ENCODE data around the gene DNAI7. TPM values are rescaled to one million over a fixed set of nuclear protein-coding genes. Genes with fewer than 3 reads are reported as not detected.

The DNAI7 gene
- total and polyA plus RNA-seq, 2 donors, result 0.42 to 1.1 TPM

- Histone ChIP-seq H3K27ac (ENCODE audit: low read depth in 1 of 2, low read length in 1 of 2) (no peak overlapping the region), H3K9me3 (ENCODE audit: control insufficient read depth in 2 of 2, insufficient read depth in 1 of 2, low read length in 1 of 2) (no peaks in the 10 kb centered on the region), H3K36me3 (ENCODE audit: control insufficient read depth in 2 of 2, insufficient read depth in 2 of 2, low read length in 1 of 2) (peaks cover 7 to 20% of the 10 kb centered on the region in 2 donors), H3K4me3 (ENCODE audit: low read length in 2 of 2) (no peak overlapping the region), H3K4me1 (ENCODE audit: control insufficient read depth in 2 of 2, insufficient read depth in 2 of 2, low read length in 2 of 2) (no peaks in the 10 kb centered on the region), H3K27me3 (ENCODE audit: control insufficient read depth in 2 of 2, insufficient read depth in 1 of 2, low read length in 1 of 2) (no peaks in the 10 kb centered on the region)
- no peak for DNase-seq (ENCODE audit: low read depth in 6 of 9, low spot score in 9 of 9)
- 98% methylated on average over 1 of the region's 1 CpG for WGBS
These were observed 13.6 kb upstream of the DNAI7 start for GRCh38 chr12:25208554-25208953.

GRCh38 chr12:25207846-25208245 lies 12.9 kb upstream of the DNAI7 start:
- no peak for DNase-seq (ENCODE audit: low read depth in 6 of 9, low spot score in 9 of 9)
- Histone ChIP-seq H3K27me3 (ENCODE audit: control insufficient read depth in 2 of 2, insufficient read depth in 1 of 2, low read length in 1 of 2) (no peaks in the 10 kb centered on the region), H3K9me3 (ENCODE audit: control insufficient read depth in 2 of 2, insufficient read depth in 1 of 2, low read length in 1 of 2) (no peaks in the 10 kb centered on the region), H3K36me3 (ENCODE audit: control insufficient read depth in 2 of 2, insufficient read depth in 2 of 2, low read length in 1 of 2) (peaks cover 7 to 26% of the 10 kb centered on the region in 2 donors), H3K4me1 (ENCODE audit: control insufficient read depth in 2 of 2, insufficient read depth in 2 of 2, low read length in 2 of 2) (no peaks in the 10 kb centered on the region), H3K27ac (ENCODE audit: low read depth in 1 of 2, low read length in 1 of 2) (no peak overlapping the region), H3K4me3 (ENCODE audit: low read length in 2 of 2) (no peak overlapping the region)
- WGBS, result 94% methylated on average over 1 of the region's 1 CpG

- 98% methylated on average over 6 of the region's 6 CpGs for WGBS
- H3K4me3 ChIP-seq (ENCODE audit: low read length in 2 of 2), result no peak overlapping the region
- no peak overlapping the region for H3K27ac ChIP-seq (ENCODE audit: low read depth in 1 of 2, low read length in 1 of 2)
- no peaks in the 10 kb centered on the region for H3K9me3 ChIP-seq (ENCODE audit: control insufficient read depth in 2 of 2, insufficient read depth in 1 of 2, low read length in 1 of 2)
- H3K27me3 ChIP-seq (ENCODE audit: control insufficient read depth in 2 of 2, insufficient read depth in 1 of 2, low read length in 1 of 2), result no peaks in the 10 kb centered on the region
- DNase-seq (ENCODE audit: low read depth in 6 of 9, low spot score in 9 of 9), result no peak
- peaks cover 7 to 26% of the 10 kb centered on the region in 2 donors for H3K36me3 ChIP-seq (ENCODE audit: control insufficient read depth in 2 of 2, insufficient read depth in 2 of 2, low read length in 1 of 2)
- no peaks in the 10 kb centered on the region for H3K4me1 ChIP-seq (ENCODE audit: control insufficient read depth in 2 of 2, insufficient read depth in 2 of 2, low read length in 2 of 2)
These were observed 12.5 kb upstream of the DNAI7 start for GRCh38 chr12:25207411-25207810.

- Histone ChIP-seq H3K27me3 (ENCODE audit: control insufficient read depth in 2 of 2, insufficient read depth in 1 of 2, low read length in 1 of 2) (no peaks in the 10 kb centered on the region), H3K4me3 (ENCODE audit: low read length in 2 of 2) (no peak overlapping the region), H3K36me3 (ENCODE audit: control insufficient read depth in 2 of 2, insufficient read depth in 2 of 2, low read length in 1 of 2) (peaks cover 7 to 17% of the 10 kb centered on the region in 2 donors), H3K4me1 (ENCODE audit: control insufficient read depth in 2 of 2, insufficient read depth in 2 of 2, low read length in 2 of 2) (no peaks in the 10 kb centered on the region), H3K27ac (ENCODE audit: low read depth in 1 of 2, low read length in 1 of 2) (no peak overlapping the region), H3K9me3 (ENCODE audit: control insufficient read depth in 2 of 2, insufficient read depth in 1 of 2, low read length in 1 of 2) (no peaks in the 10 kb centered on the region)
- DNase-seq (ENCODE audit: low read depth in 6 of 9, low spot score in 9 of 9), result no peak
- WGBS, result 96% methylated on average over 2 of the region's 2 CpGs
These were observed 7.2 kb upstream of the DNAI7 start for GRCh38 chr12:25202137-25202536.

- no peak for DNase-seq (ENCODE audit: low read depth in 6 of 9, low spot score in 9 of 9)
- no peak overlapping the region for H3K27ac ChIP-seq (ENCODE audit: low read depth in 1 of 2, low read length in 1 of 2)
- WGBS, result 100% methylated on average over 1 of the region's 1 CpG
- H3K36me3 ChIP-seq (ENCODE audit: control insufficient read depth in 2 of 2, insufficient read depth in 2 of 2, low read length in 1 of 2), result peaks cover 4 to 12% of the 10 kb centered on the region in 2 donors
- H3K4me1 ChIP-seq (ENCODE audit: control insufficient read depth in 2 of 2, insufficient read depth in 2 of 2, low read length in 2 of 2), result peaks cover 0 to 1% of the 10 kb centered on the region in 2 donors
- no peak overlapping the region for H3K4me3 ChIP-seq (ENCODE audit: low read length in 2 of 2)
- no peaks in the 10 kb centered on the region for H3K9me3 ChIP-seq (ENCODE audit: control insufficient read depth in 2 of 2, insufficient read depth in 1 of 2, low read length in 1 of 2)
- H3K27me3 ChIP-seq (ENCODE audit: control insufficient read depth in 2 of 2, insufficient read depth in 1 of 2, low read length in 1 of 2), result no peaks in the 10 kb centered on the region
These were observed 5.7 kb upstream of the DNAI7 start for GRCh38 chr12:25200703-25201102.

- Histone ChIP-seq H3K27ac (ENCODE audit: low read depth in 1 of 2, low read length in 1 of 2) (no peak overlapping the region), H3K9me3 (ENCODE audit: control insufficient read depth in 2 of 2, insufficient read depth in 1 of 2, low read length in 1 of 2) (no peaks in the 10 kb centered on the region), H3K27me3 (ENCODE audit: control insufficient read depth in 2 of 2, insufficient read depth in 1 of 2, low read length in 1 of 2) (no peaks in the 10 kb centered on the region), H3K36me3 (ENCODE audit: control insufficient read depth in 2 of 2, insufficient read depth in 2 of 2, low read length in 1 of 2) (peaks cover 3 to 4% of the 10 kb centered on the region in 2 donors), H3K4me3 (ENCODE audit: low read length in 2 of 2) (no peak overlapping the region), H3K4me1 (ENCODE audit: control insufficient read depth in 2 of 2, insufficient read depth in 2 of 2, low read length in 2 of 2) (peaks cover 3% of the 10 kb centered on the region in 2 donors)
- WGBS, result 79% methylated on average over 2 of the region's 2 CpGs
- DNase-seq (ENCODE audit: low read depth in 6 of 9, low spot score in 9 of 9), result no peak
These were observed 2.6 kb upstream of the DNAI7 start for GRCh38 chr12:25197608-25198007.

GRCh38 chr12:25194722-25195055 lies 271 bp downstream of the DNAI7 start:
- Histone ChIP-seq H3K27ac (ENCODE audit: low read depth in 1 of 2, low read length in 1 of 2) (peak overlapping the region; percentile 92 to 93), H3K27me3 (ENCODE audit: control insufficient read depth in 2 of 2, insufficient read depth in 1 of 2, low read length in 1 of 2) (no peaks in the 10 kb centered on the region), H3K9me3 (ENCODE audit: control insufficient read depth in 2 of 2, insufficient read depth in 1 of 2, low read length in 1 of 2) (no peaks in the 10 kb centered on the region), H3K4me3 (ENCODE audit: low read length in 2 of 2) (peak overlapping the region; percentile 88 to 96), H3K36me3 (ENCODE audit: control insufficient read depth in 2 of 2, insufficient read depth in 2 of 2, low read length in 1 of 2) (peaks cover 0 to 2% of the 10 kb centered on the region in 2 donors), H3K4me1 (ENCODE audit: control insufficient read depth in 2 of 2, insufficient read depth in 2 of 2, low read length in 2 of 2) (peaks cover 3% of the 10 kb centered on the region in 2 donors)
- DNase-seq (ENCODE audit: low read depth in 6 of 9, low spot score in 9 of 9), result peak in 1 of 9 donors; percentile 11
- WGBS, result 12% methylated on average over 11 of the region's 11 CpGs

- H3K27ac ChIP-seq (ENCODE audit: low read depth in 1 of 2, low read length in 1 of 2), result no peak overlapping the region
- no peak for DNase-seq (ENCODE audit: low read depth in 6 of 9, low spot score in 9 of 9)
These were observed 746 bp downstream of the DNAI7 start for GRCh38 chr12:25194214-25194613.

GRCh38 chr12:25190793-25191192 lies 4.2 kb downstream of the DNAI7 start:
- WGBS, result 90% methylated on average over 6 of the region's 6 CpGs
- no peak for DNase-seq (ENCODE audit: low read depth in 6 of 9, low spot score in 9 of 9)
- no peaks in the 10 kb centered on the region for H3K36me3 ChIP-seq (ENCODE audit: control insufficient read depth in 2 of 2, insufficient read depth in 2 of 2, low read length in 1 of 2)
- H3K27ac ChIP-seq (ENCODE audit: low read depth in 1 of 2, low read length in 1 of 2), result no peak overlapping the region
- peaks cover 3 to 6% of the 10 kb centered on the region in 2 donors for H3K4me1 ChIP-seq (ENCODE audit: control insufficient read depth in 2 of 2, insufficient read depth in 2 of 2, low read length in 2 of 2)
- H3K4me3 ChIP-seq (ENCODE audit: low read length in 2 of 2), result no peak overlapping the region
- H3K27me3 ChIP-seq (ENCODE audit: control insufficient read depth in 2 of 2, insufficient read depth in 1 of 2, low read length in 1 of 2), result no peaks in the 10 kb centered on the region
- no peaks in the 10 kb centered on the region for H3K9me3 ChIP-seq (ENCODE audit: control insufficient read depth in 2 of 2, insufficient read depth in 1 of 2, low read length in 1 of 2)

More at GRCh38 chr12:25194214-25194613, 746 bp downstream of the DNAI7 start:
- H3K9me3 ChIP-seq (ENCODE audit: control insufficient read depth in 2 of 2, insufficient read depth in 1 of 2, low read length in 1 of 2), result no peaks in the 10 kb centered on the region
- H3K36me3 ChIP-seq (ENCODE audit: control insufficient read depth in 2 of 2, insufficient read depth in 2 of 2, low read length in 1 of 2), result no peaks in the 10 kb centered on the region
- 92% methylated on average over 1 of the region's 1 CpG for WGBS
- peaks cover 3% of the 10 kb centered on the region in 2 donors for H3K4me1 ChIP-seq (ENCODE audit: control insufficient read depth in 2 of 2, insufficient read depth in 2 of 2, low read length in 2 of 2)
- no peak overlapping the region for H3K4me3 ChIP-seq (ENCODE audit: low read length in 2 of 2)
- H3K27me3 ChIP-seq (ENCODE audit: control insufficient read depth in 2 of 2, insufficient read depth in 1 of 2, low read length in 1 of 2), result no peaks in the 10 kb centered on the region

- no peak overlapping the region for H3K4me3 ChIP-seq (ENCODE audit: low read length in 2 of 2)
- no peaks in the 10 kb centered on the region for H3K27me3 ChIP-seq (ENCODE audit: control insufficient read depth in 2 of 2, insufficient read depth in 1 of 2, low read length in 1 of 2)
- H3K27ac ChIP-seq (ENCODE audit: low read depth in 1 of 2, low read length in 1 of 2), result no peak overlapping the region
- no peaks in the 10 kb centered on the region for H3K36me3 ChIP-seq (ENCODE audit: control insufficient read depth in 2 of 2, insufficient read depth in 2 of 2, low read length in 1 of 2)
- no peaks in the 10 kb centered on the region for H3K9me3 ChIP-seq (ENCODE audit: control insufficient read depth in 2 of 2, insufficient read depth in 1 of 2, low read length in 1 of 2)
- peaks cover 1 to 3% of the 10 kb centered on the region in 2 donors for H3K4me1 ChIP-seq (ENCODE audit: control insufficient read depth in 2 of 2, insufficient read depth in 2 of 2, low read length in 2 of 2)
- DNase-seq (ENCODE audit: low read depth in 6 of 9, low spot score in 9 of 9), result no peak
These were observed 5.3 kb downstream of the DNAI7 start for GRCh38 chr12:25189656-25190055.
